Smooth muscle cell (in vitro differentiated cells): ENCODE results near the gene THADA. TPM values are rescaled to one million over a fixed set of nuclear protein-coding genes. Genes with fewer than 3 reads are reported as not detected.

Source experiments
- DNase-seq: peaks from one replicate; lab custom pipeline; 2025; ENCODE audit not compliant: unreplicated experiment; lab: John Stamatoyannopoulos, UW
- H2AFZ ChIP-seq: fragments of 200-600 bp; sonication (generic); 2 replicates; pipeline ENCODE4 v1.6.0; 2016; ENCODE audit warnings: antibody characterized with exemption, low read depth, mild to moderate bottlenecking
- H3F3A ChIP-seq: fragments of 200-600 bp; sonication (generic); 2 replicates; pipeline ENCODE4 v1.6.0; 2017; ENCODE audit warnings: antibody characterized with exemption, low read depth
- H3K27ac ChIP-seq: fragments of 200-600 bp; sonication (generic); 2 replicates; pipeline ENCODE4 v1.5.1; 2016; ENCODE audit warnings: low read depth, mild to moderate bottlenecking
- H3K27me3 ChIP-seq: fragments of 200-600 bp; sonication (generic); 2 replicates; pipeline ENCODE4 v1.6.1; 2016; ENCODE audit warnings: low read depth, mild to moderate bottlenecking
- H3K36me3 ChIP-seq: fragments of 200-600 bp; sonication (generic); 2 replicates; pipeline ENCODE4 v1.5.1; 2016; ENCODE audit warnings: low read depth
- H3K4me1 ChIP-seq: fragments of 200-600 bp; sonication (generic); 2 replicates; pipeline ENCODE4 v1.5.1; 2016; ENCODE audit warnings: low read depth
- H3K4me2 ChIP-seq: fragments of 200-600 bp; sonication (generic); 2 replicates; pipeline ENCODE4 v1.6.0; 2016; ENCODE audit warnings: mild to moderate bottlenecking
- H3K4me3 ChIP-seq: fragments of 200-600 bp; sonication (generic); 2 replicates; pipeline ENCODE4 v1.5.1; 2016; ENCODE audit warnings: mild to moderate bottlenecking
- H3K79me2 ChIP-seq: fragments of 200-600 bp; sonication (generic); 2 replicates; pipeline ENCODE4 v1.6.0; 2016; ENCODE audit warnings: low read depth, mild to moderate bottlenecking
- H3K9ac ChIP-seq: fragments of 200-600 bp; sonication (generic); 2 replicates; pipeline ENCODE4 v1.6.0; 2016; ENCODE audit warnings: low read depth
- H3K9me3 ChIP-seq: fragments of 200-600 bp; sonication (generic); replicated peaks from 2 replicates; pipeline ENCODE4 v1.5.1; 2016; ENCODE audit warnings: low read depth
- H4K20me1 ChIP-seq: fragments of 200-600 bp; sonication (generic); 2 replicates; pipeline ENCODE4 v1.6.0; 2016; ENCODE audit warnings: low read depth
- CTCF ChIP-seq: fragments of 200-600 bp; sonication (generic); IDR thresholded peaks from 2 replicates; pipeline ENCODE4 v1.5.1; 2017; ENCODE audit warnings: borderline replicate concordance, mild to moderate bottlenecking, antibody characterized with exemption; ENCODE audit not compliant: insufficient read depth, poor library complexity, severe bottlenecking
- WGBS: methylation state at CpG from one replicate; pipeline ENCODE4 v1.1.7; 2016; ENCODE audit warnings: low lambda C conversion rate; 5-methylcytosine and 5-hydroxymethylcytosine counted together
- polyA plus RNA-seq: library from polyadenylated mRNA; unstranded; fragments of >200 nt; fragmentation: Nextera tagmentation; extraction: Ambion mirVana; gene quantifications from 2 replicates; pipeline ENCODE4 v1.2.1, GENCODE V29; 2016
- total RNA-seq: library from RNA; depleted of rRNA; stranded (reverse); fragments of >200 nt; gene quantifications from 2 replicates; pipeline ENCODE4 v1.2.3, GENCODE V29; 2014

Gene THADA
- total and polyA plus RNA-seq, 2 experiments from 2014 or later: 11.3 to 20.9 TPM

GRCh38 chr2:43331422-43331821, 264.4 kb downstream of the THADA start:
- H2AFZ ChIP-seq: no peak overlapping the region
- H3F3A ChIP-seq: peaks cover 13% of the 10 kb centered on the region
- H3K9ac ChIP-seq: no peak overlapping the region
- H3K27me3 ChIP-seq: no peaks in the 10 kb centered on the region
- TF ChIP-seq CTCF: no peak
- H3K4me2 ChIP-seq: no peak overlapping the region
- H3K4me1 ChIP-seq: peaks cover 18% of the 10 kb centered on the region
- H4K20me1 ChIP-seq: no peaks in the 10 kb centered on the region
- H3K9me3 ChIP-seq: no peaks in the 10 kb centered on the region
- H3K36me3 ChIP-seq: no peaks in the 10 kb centered on the region
- WGBS: 79% methylated on average over 1 of the region's 1 CpG
- H3K27ac ChIP-seq: no peak overlapping the region
- no peak overlapping the region for H3K4me3 ChIP-seq
- no peak for DNase-seq
- H3K79me2 ChIP-seq: no peaks in the 10 kb centered on the region

- Histone ChIP-seq H3K27me3 (no peaks in the 10 kb centered on the region), H3K36me3 (no peaks in the 10 kb centered on the region), H3K79me2 (no peaks in the 10 kb centered on the region), H4K20me1 (no peaks in the 10 kb centered on the region), H3K9me3 (no peaks in the 10 kb centered on the region), H3K4me1 (peaks cover 18% of the 10 kb centered on the region), H3F3A (peaks cover 16% of the 10 kb centered on the region), H3K9ac (no peak overlapping the region), H3K4me3 (no peak overlapping the region), H3K4me2 (no peak overlapping the region), H2AFZ (no peak overlapping the region), H3K27ac (no peak overlapping the region)
- 84% methylated on average over 5 of the region's 5 CpGs for WGBS
- TF ChIP-seq CTCF: no peak
- no peak for DNase-seq
Measured at GRCh38 chr2:43329637-43330036, 266.2 kb downstream of the THADA start.

GRCh38 chr2:43328832-43329231, 267.0 kb downstream of the THADA start:
- H3K4me3 ChIP-seq: no peak overlapping the region
- no peaks in the 10 kb centered on the region for H3K9me3 ChIP-seq
- DNase-seq: no peak
- WGBS: 49% methylated on average over 3 of the region's 3 CpGs
- no peaks in the 10 kb centered on the region for H3K79me2 ChIP-seq
- H3K27ac ChIP-seq: no peak overlapping the region
- peaks cover 14% of the 10 kb centered on the region for H3K4me1 ChIP-seq
- no peaks in the 10 kb centered on the region for H3K27me3 ChIP-seq
- H2AFZ ChIP-seq: no peak overlapping the region
- peaks cover 15% of the 10 kb centered on the region for H3F3A ChIP-seq
- no peaks in the 10 kb centered on the region for H4K20me1 ChIP-seq
- no peak overlapping the region for H3K9ac ChIP-seq
- H3K4me2 ChIP-seq: no peak overlapping the region
- no peaks in the 10 kb centered on the region for H3K36me3 ChIP-seq
- no peak for TF ChIP-seq CTCF

GRCh38 chr2:43328133-43328532, 267.7 kb downstream of the THADA start:
- DNase-seq: no peak
- TF ChIP-seq CTCF: no peak

More at GRCh38 chr2:43328133-43328532, 267.7 kb downstream of the THADA start:
- no peak overlapping the region for H3K9ac ChIP-seq
- WGBS: 47% methylated on average over 2 of the region's 2 CpGs
- H4K20me1 ChIP-seq: no peaks in the 10 kb centered on the region
- H3K27ac ChIP-seq: no peak overlapping the region
- peaks cover 7% of the 10 kb centered on the region for H3K4me1 ChIP-seq
- H3K4me3 ChIP-seq: no peak overlapping the region
- no peak overlapping the region for H2AFZ ChIP-seq
- H3K4me2 ChIP-seq: no peak overlapping the region
- H3K36me3 ChIP-seq: no peaks in the 10 kb centered on the region
- H3K9me3 ChIP-seq: no peaks in the 10 kb centered on the region
- H3F3A ChIP-seq: peaks cover 15% of the 10 kb centered on the region
- H3K27me3 ChIP-seq: no peaks in the 10 kb centered on the region
- H3K79me2 ChIP-seq: no peaks in the 10 kb centered on the region
